Trophoblast cell (in vitro differentiated cells and primary cell): ENCODE data around the gene MYLK2.

Experiments
- DNase-seq, 2 donors: peaks; one replicate each; pipeline ENCODE4 v3.0.0-alpha.2; 2016
- H2AFZ ChIP-seq: 2 replicates; pipeline ENCODE4 v1.6.1; 2013; ENCODE audit warnings: low read length, moderate library complexity, mild to moderate bottlenecking; ENCODE audit not compliant: insufficient read depth, poor library complexity
- H2AK5ac ChIP-seq: 2 replicates; pipeline ENCODE4 v1.6.1; 2013; ENCODE audit warnings: mild to moderate bottlenecking, low read length
- H2BK120ac ChIP-seq: 2 replicates; pipeline ENCODE4 v1.6.1; 2013; ENCODE audit warnings: low read length, mild to moderate bottlenecking, moderate library complexity; ENCODE audit not compliant: insufficient read depth, poor library complexity
- H2BK12ac ChIP-seq: 2 replicates; pipeline ENCODE4 v1.6.1; 2013; ENCODE audit warnings: mild to moderate bottlenecking, low read length, moderate library complexity
- H2BK5ac ChIP-seq: 2 replicates; pipeline ENCODE4 v1.6.1; 2013; ENCODE audit warnings: low read length, low read depth, moderate library complexity, mild to moderate bottlenecking; ENCODE audit not compliant: poor library complexity
- H3K14ac ChIP-seq: 2 replicates; pipeline ENCODE4 v1.6.1; 2013; ENCODE audit warnings: mild to moderate bottlenecking, low read length
- H3K18ac ChIP-seq: 2 replicates; pipeline ENCODE4 v1.6.1; 2013; ENCODE audit warnings: mild to moderate bottlenecking, low read length
- H3K23ac ChIP-seq: 2 replicates; pipeline ENCODE4 v1.6.1; 2013; ENCODE audit warnings: low read length
- H3K27ac ChIP-seq: 2 replicates; pipeline ENCODE4 v1.5.1; 2013; ENCODE audit warnings: low read depth, mild to moderate bottlenecking, inconsistent platforms, low read length, moderate library complexity
- H3K27me3 ChIP-seq: 2 replicates; pipeline ENCODE4 v1.6.1; 2013; ENCODE audit warnings: inconsistent platforms, mild to moderate bottlenecking, low read length, moderate library complexity; ENCODE audit not compliant: insufficient read depth
- H3K36me3 ChIP-seq, 2 experiments: 1 replicate in 1 of 2; 2 replicates in 1 of 2; pipeline ENCODE4 v1.6.1; 2013; ENCODE audit warnings: low read length in 2 of 2, mild to moderate bottlenecking in 2 of 2, moderate library complexity in 1 of 2; ENCODE audit not compliant: insufficient read depth in 2 of 2, control insufficient read depth in 1 of 2
- H3K4ac ChIP-seq: 2 replicates; pipeline ENCODE4 v1.6.1; 2013; ENCODE audit warnings: low read depth, mild to moderate bottlenecking, low read length, moderate library complexity
- H3K4me1 ChIP-seq, 2 experiments: 1 replicate in 1 of 2; 2 replicates in 1 of 2; pipeline ENCODE4 v1.6.1; 2013; ENCODE audit warnings: low read length in 2 of 2, mild to moderate bottlenecking in 2 of 2, moderate library complexity in 1 of 2; ENCODE audit not compliant: insufficient read depth in 2 of 2, control insufficient read depth in 1 of 2
- H3K4me2 ChIP-seq: 2 replicates; pipeline ENCODE4 v1.6.1; 2013; ENCODE audit warnings: inconsistent platforms, mild to moderate bottlenecking, low read length, moderate library complexity
- H3K4me3 ChIP-seq: 2 replicates; pipeline ENCODE4 v1.5.1; 2013; ENCODE audit warnings: mild to moderate bottlenecking, low read depth, low read length, inconsistent platforms
- H3K79me1 ChIP-seq: one replicate; pipeline ENCODE4 v1.6.1; 2013; ENCODE audit warnings: low read length
- H3K79me2 ChIP-seq: 2 replicates; pipeline ENCODE4 v1.6.1; 2013; ENCODE audit warnings: low read length, mild to moderate bottlenecking; ENCODE audit not compliant: control insufficient read depth, insufficient read depth, poor library complexity
- H3K9ac ChIP-seq: 2 replicates; pipeline ENCODE4 v1.6.1; 2013; ENCODE audit warnings: mild to moderate bottlenecking, low read length
- H3K9me3 ChIP-seq: 2 replicates; pipeline ENCODE4 v1.6.1; 2013; ENCODE audit warnings: low read depth, mild to moderate bottlenecking, control low read depth, inconsistent platforms, low read length; ENCODE audit not compliant: insufficient read depth
- H4K12ac ChIP-seq: 2 replicates; pipeline ENCODE4 v1.6.1; 2013; ENCODE audit warnings: low read depth, mild to moderate bottlenecking, low read length, moderate library complexity
- H4K8ac ChIP-seq: 2 replicates; pipeline ENCODE4 v1.6.1; 2013; ENCODE audit warnings: low read depth, mild to moderate bottlenecking, low read length, moderate library complexity
- H4K91ac ChIP-seq: one replicate; pipeline ENCODE4 v1.6.1; 2013; ENCODE audit warnings: low read depth, mild to moderate bottlenecking, low read length, moderate library complexity
- WGBS: extraction: QIAGEN DNeasy Blood & Tissue Kit; methylation state at CpG from one replicate; pipeline ENCODE4 v1.1.7; 2013; ENCODE audit warnings: missing lambda C conversion rate; ENCODE audit not compliant: insufficient read length, insufficient coverage; ENCODE audit errors: extremely low coverage; 5-methylcytosine and 5-hydroxymethylcytosine counted together

The MYLK2 gene

GRCh38 chr20:31780839-31781238, 38.3 kb upstream of the MYLK2 start:
- Histone ChIP-seq H3K36me3 (peaks cover 36 to 57% of the 10 kb centered on the region in 2 experiments), H3K9me3 (no peaks in the 10 kb centered on the region), H4K91ac (no peak overlapping the region), H3K18ac (no peak overlapping the region), H2BK5ac (no peak overlapping the region), H3K14ac (no peak overlapping the region), H3K9ac (no peak overlapping the region), H3K79me2 (no peaks in the 10 kb centered on the region), H2BK12ac (no peak overlapping the region), H3K4ac (no peak overlapping the region), H3K27me3 (no peaks in the 10 kb centered on the region), H4K12ac (no peak overlapping the region), H3K23ac (no peak overlapping the region), H3K4me2 (no peak overlapping the region), H3K27ac (no peak overlapping the region), H4K8ac (no peak overlapping the region), H3K4me1 (no peaks in the 10 kb centered on the region), H2AFZ (no peak overlapping the region), H2BK120ac (no peak overlapping the region), H2AK5ac (no peak overlapping the region), H3K4me3 (no peak overlapping the region), H3K79me1 (no peaks in the 10 kb centered on the region)
- no CpG with 5 or more reads among the region's 2 CpGs for WGBS
- no peak for DNase-seq

DNA sequence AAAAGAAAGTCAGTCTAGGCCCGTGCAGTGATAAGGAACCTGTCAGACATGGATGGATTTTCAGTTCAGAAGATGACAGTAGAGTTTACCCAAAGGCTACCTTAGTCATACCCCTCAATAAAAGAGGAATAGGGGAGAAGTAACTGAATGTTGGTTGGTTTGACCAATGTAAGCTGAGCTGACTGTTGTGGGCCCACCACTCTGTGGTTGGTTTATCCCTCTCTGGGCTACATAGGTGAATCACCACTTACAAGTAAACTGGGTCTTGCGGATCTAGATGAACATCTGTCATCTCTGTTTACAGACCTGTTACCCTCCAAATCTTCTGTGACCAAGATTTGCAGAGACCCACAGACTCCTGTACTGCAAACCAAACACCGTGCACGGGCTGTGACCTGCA, 37.2 kb upstream of the MYLK2 start:
- Histone ChIP-seq H3K4me2 (no peak overlapping the region), H3K23ac (no peak overlapping the region), H3K36me3 (peaks cover 34 to 60% of the 10 kb centered on the region in 2 experiments), H3K9ac (no peak overlapping the region), H4K91ac (no peak overlapping the region), H3K79me2 (no peaks in the 10 kb centered on the region), H2AK5ac (no peak overlapping the region), H3K4ac (no peak overlapping the region), H3K4me1 (no peaks in the 10 kb centered on the region), H3K79me1 (no peaks in the 10 kb centered on the region), H3K9me3 (no peaks in the 10 kb centered on the region), H2BK12ac (no peak overlapping the region), H3K18ac (no peak overlapping the region), H3K14ac (no peak overlapping the region), H3K27me3 (no peaks in the 10 kb centered on the region), H3K4me3 (no peak overlapping the region), H2BK120ac (no peak overlapping the region), H4K12ac (no peak overlapping the region), H3K27ac (no peak overlapping the region), H4K8ac (no peak overlapping the region), H2AFZ (no peak overlapping the region), H2BK5ac (no peak overlapping the region)
- no CpG with 5 or more reads among the region's 4 CpGs for WGBS
- DNase-seq: no peak

DNA sequence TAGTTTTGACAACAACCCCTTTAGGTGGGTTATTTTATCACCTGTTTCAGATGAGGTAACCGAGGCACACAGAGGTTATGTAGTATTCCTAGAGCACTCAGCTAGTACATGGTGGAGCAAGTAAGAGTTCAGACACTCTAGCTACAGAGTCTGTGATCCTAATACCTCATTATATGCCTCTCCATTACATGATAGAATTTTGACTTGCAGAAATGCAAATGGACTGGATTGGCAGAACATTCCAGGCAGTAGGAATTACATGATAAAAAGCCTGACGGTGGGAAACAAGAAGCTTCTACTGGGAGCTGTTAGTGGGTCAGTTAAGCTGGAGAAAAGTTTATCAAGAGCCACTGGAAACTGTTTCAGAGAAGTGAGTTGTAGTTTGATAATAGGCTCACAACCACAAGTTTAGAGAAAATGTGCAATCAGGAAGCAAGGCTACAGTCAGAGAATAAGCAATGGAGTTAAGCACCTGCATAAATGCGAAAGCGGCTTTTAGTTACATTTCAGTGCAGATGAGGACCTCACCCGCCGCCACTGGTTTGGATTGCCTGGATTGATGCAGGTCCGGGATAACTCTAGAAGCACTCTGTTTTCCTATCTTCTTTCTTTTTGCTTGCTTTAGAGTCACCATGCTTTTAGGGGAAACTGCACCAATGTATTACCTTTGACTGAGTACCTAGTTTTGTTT, 34.7 kb upstream of the MYLK2 start:
- no peak overlapping the region for H4K12ac ChIP-seq
- H2BK120ac ChIP-seq: no peak overlapping the region
- no peak overlapping the region for H2AFZ ChIP-seq
- no peaks in the 10 kb centered on the region for H3K79me2 ChIP-seq
- no peak overlapping the region for H2BK12ac ChIP-seq
- no peaks in the 10 kb centered on the region for H3K79me1 ChIP-seq
- no peak overlapping the region for H3K4me3 ChIP-seq
- H3K18ac ChIP-seq: no peak overlapping the region
- H3K27me3 ChIP-seq: no peaks in the 10 kb centered on the region
- no peak overlapping the region for H3K14ac ChIP-seq
- peaks cover 33 to 54% of the 10 kb centered on the region in 2 experiments for H3K36me3 ChIP-seq
- H3K9ac ChIP-seq: no peak overlapping the region
- no peak overlapping the region for H2AK5ac ChIP-seq
- no peak overlapping the region for H4K8ac ChIP-seq
- H3K4me1 ChIP-seq: no peaks in the 10 kb centered on the region
- DNase-seq: no peak
- no peak overlapping the region for H3K4ac ChIP-seq
- no peak overlapping the region for H3K4me2 ChIP-seq
- WGBS: no CpG with 5 or more reads among the region's 7 CpGs
- no peak overlapping the region for H3K27ac ChIP-seq
- H4K91ac ChIP-seq: no peak overlapping the region
- H2BK5ac ChIP-seq: no peak overlapping the region
- no peaks in the 10 kb centered on the region for H3K9me3 ChIP-seq
- H3K23ac ChIP-seq: no peak overlapping the region

DNA sequence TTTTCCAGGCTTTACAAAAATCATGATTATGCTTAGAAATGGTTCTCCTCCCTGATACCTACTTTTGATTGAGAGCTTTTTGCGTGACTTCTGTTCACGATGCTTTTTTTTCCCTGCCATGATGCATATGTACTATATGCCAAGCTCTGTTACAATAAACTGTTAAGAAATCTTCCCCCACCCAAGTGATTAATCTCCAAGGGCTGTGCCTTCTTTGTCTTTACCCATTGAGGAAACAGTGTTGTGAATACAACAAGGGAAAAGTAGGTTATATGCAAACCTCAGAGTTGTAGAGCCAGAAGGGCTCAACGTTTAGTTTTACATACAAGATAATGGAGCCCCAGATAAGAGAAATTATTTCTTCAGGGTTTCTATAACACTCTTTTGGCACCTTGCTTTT, 34.1 kb upstream of the MYLK2 start:
- Histone ChIP-seq H2AFZ (no peak overlapping the region), H4K8ac (no peak overlapping the region), H2BK12ac (no peak overlapping the region), H2BK120ac (no peak overlapping the region), H3K4me2 (no peak overlapping the region), H2AK5ac (no peak overlapping the region), H3K79me1 (no peaks in the 10 kb centered on the region), H3K23ac (no peak overlapping the region), H2BK5ac (no peak overlapping the region), H3K4me1 (no peaks in the 10 kb centered on the region), H3K4me3 (no peak overlapping the region), H3K14ac (no peak overlapping the region), H3K27ac (no peak overlapping the region), H3K9me3 (no peaks in the 10 kb centered on the region), H3K18ac (no peak overlapping the region), H3K4ac (no peak overlapping the region), H3K27me3 (no peaks in the 10 kb centered on the region), H3K9ac (no peak overlapping the region), H4K91ac (no peak overlapping the region), H4K12ac (no peak overlapping the region), H3K36me3 (peaks cover 31 to 50% of the 10 kb centered on the region in 2 experiments), H3K79me2 (no peaks in the 10 kb centered on the region)
- WGBS: no CpG with 5 or more reads among the region's 3 CpGs
- no peak for DNase-seq
